Gastroesophageal sphincter (tissue), 4 donors: ENCODE data around the gene FBXL20. TPM values are rescaled to one million over a fixed set of nuclear protein-coding genes. Genes with fewer than 3 reads are reported as not detected.

Source experiments
- ATAC-seq: fragments of 150-250 bp; one replicate; pipeline ENCODE4 v1.9.1; 2016; ENCODE audit warnings: mild to moderate bottlenecking, moderate library complexity
- H3K27ac ChIP-seq, 4 donors: fragments of 200-600 bp; sonication (generic) in 3 of 4; 1 replicate in 3 of 4; 2 replicates in 1 of 4; pipeline ENCODE4 v1.5.1; 2016 to 2019
- H3K27me3 ChIP-seq: fragments of 200-600 bp; sonication (generic); one replicate; pipeline ENCODE4 v1.5.1; 2019
- H3K36me3 ChIP-seq, 2 donors: fragments of 200-600 bp; sonication (generic); one replicate each; pipeline ENCODE4 v1.5.1; 2019; ENCODE audit warnings: control low read depth in 1 of 2
- H3K4me1 ChIP-seq, 3 donors: fragments of 200-600 bp; sonication (generic); 1 replicate in 2 of 3; 2 replicates in 1 of 3; pipeline ENCODE4 v1.5.1; 2016 to 2019; ENCODE audit warnings: control low read depth in 2 of 3
- H3K4me3 ChIP-seq, 2 donors: fragments of 200-600 bp; sonication (generic); one replicate each; pipeline ENCODE4 v1.5.1; 2019; ENCODE audit warnings: mild to moderate bottlenecking in 1 of 2, moderate library complexity in 1 of 2
- H3K9me3 ChIP-seq, 3 donors: fragments of 200-600 bp; sonication (generic); one replicate each; pipeline ENCODE4 v1.5.1; 2017 to 2019; ENCODE audit warnings: control low read depth in 2 of 3
- CTCF ChIP-seq, 4 experiments: fragments of 200-600 bp in 2 of 4; fragments of 450-650 bp in 2 of 4; sonication (generic) in 1 of 4; IDR thresholded peaks; one replicate each; pipeline ENCODE4 v1.5.1; 2017 to 2019; ENCODE audit warnings: antibody characterized with exemption in 4 of 4, mild to moderate bottlenecking in 2 of 4, moderate library complexity in 2 of 4
- EP300 ChIP-seq: sonication (generic); formaldehyde crosslinking; IDR thresholded peaks from one replicate; pipeline ENCODE4 v1.6.1; 2017; ENCODE audit warnings: antibody characterized with exemption, mild to moderate bottlenecking
- POLR2A ChIP-seq, 2 donors: fragments of 450-650 bp; IDR thresholded peaks; one replicate each; pipeline ENCODE4 v1.6.1; 2017; ENCODE audit warnings: antibody characterized with exemption in 2 of 2, mild to moderate bottlenecking in 2 of 2, moderate library complexity in 1 of 2
- POLR2AphosphoS5 ChIP-seq: sonication (generic); formaldehyde crosslinking; IDR thresholded peaks from one replicate; pipeline ENCODE4 v1.6.1; 2017; ENCODE audit warnings: antibody characterized with exemption
- WGBS, 2 donors: methylation state at CpG; one replicate each; pipeline ENCODE4 v1.1.5; 2018; ENCODE audit warnings: low coverage in 1 of 2; 5-methylcytosine and 5-hydroxymethylcytosine counted together
- total RNA-seq, 4 donors: library from RNA; depleted of rRNA; stranded (reverse); fragments of >200 nt; gene quantifications; one replicate each; pipeline ENCODE4 v1.1.0, GENCODE V29; 2016

FBXL20 gene
- total RNA-seq, 4 donors from 2014 or later = 16.8 to 25.9 (median 21.5) TPM

GRCh38 chr17:39223907-39224777, 177.3 kb downstream of the FBXL20 start:
- H3K27me3 ChIP-seq = peaks cover 62% of the 10 kb centered on the region
- H3K27ac ChIP-seq = no peak overlapping the region
- no peaks in the 10 kb centered on the region for H3K36me3 ChIP-seq
- H3K4me3 ChIP-seq = peak overlapping the region in 1 of 2 donors; percentile 54
- 63% methylated on average over 14 of the region's 33 CpGs; no CpG with 5 or more reads in 1 of the 2 donors for WGBS, 2 donors
- no peak for ATAC-seq
- no peaks in the 10 kb centered on the region for H3K9me3 ChIP-seq
- TF ChIP-seq EP300 (no peak), CTCF (IDR thresholded peaks at IDR 0.05) (no peak), POLR2A (IDR thresholded peaks at IDR 0.05) (no peak), POLR2AphosphoS5 (no peak)
- peaks cover 0 to 23% (median 18%) of the 10 kb centered on the region in 3 donors for H3K4me1 ChIP-seq

- no peak for TF ChIP-seq POLR2AphosphoS5
- Histone ChIP-seq H3K9me3 (no peaks in the 10 kb centered on the region), H3K4me3 (no peak overlapping the region), H3K36me3 (no peaks in the 10 kb centered on the region), H3K4me1 (peaks cover 0 to 23% (median 18%) of the 10 kb centered on the region in 3 donors), H3K27ac (no peak overlapping the region), H3K27me3 (peaks cover 54% of the 10 kb centered on the region)
- ATAC-seq = no peak
- 50 to 100% methylated on average over 1 of the region's 9 CpGs for WGBS, 2 donors
Observed at GRCh38 chr17:39222866-39223834, 178.3 kb downstream of the FBXL20 start.

GRCh38 chr17:39222151-39222550, 179.3 kb downstream of the FBXL20 start:
- Histone ChIP-seq H3K4me1 (peaks cover 0 to 23% (median 18%) of the 10 kb centered on the region in 3 donors), H3K27me3 (peaks cover 53% of the 10 kb centered on the region), H3K27ac (no peak overlapping the region), H3K36me3 (no peaks in the 10 kb centered on the region), H3K4me3 (no peak overlapping the region), H3K9me3 (no peaks in the 10 kb centered on the region)
- no peak for ATAC-seq
- no CpG with 5 or more reads among the region's 7 CpGs for WGBS, 2 donors
- TF ChIP-seq EP300 (no peak), CTCF (IDR thresholded peaks at IDR 0.05) (no peak), POLR2A (IDR thresholded peaks at IDR 0.05) (no peak)

- no CpG with 5 or more reads among the region's 6 CpGs for WGBS, 2 donors
- H3K9me3 ChIP-seq = no peaks in the 10 kb centered on the region
- H3K36me3 ChIP-seq = no peaks in the 10 kb centered on the region
- peaks cover 53% of the 10 kb centered on the region for H3K27me3 ChIP-seq
- no peak for TF ChIP-seq CTCF (IDR thresholded peaks at IDR 0.05)
- TF ChIP-seq POLR2A (IDR thresholded peaks at IDR 0.05) = no peak
- TF ChIP-seq EP300 = no peak
- no peak for TF ChIP-seq POLR2AphosphoS5
- H3K4me3 ChIP-seq = no peak overlapping the region
- ATAC-seq = no peak
- H3K4me1 ChIP-seq = peaks cover 0 to 23% (median 18%) of the 10 kb centered on the region in 3 donors
- H3K27ac ChIP-seq = no peak overlapping the region
Observed at GRCh38 chr17:39221572-39221971, 179.9 kb downstream of the FBXL20 start.

GRCh38 chr17:39219647-39220154, 181.7 kb downstream of the FBXL20 start:
- Histone ChIP-seq H3K27ac (no peak overlapping the region), H3K4me3 (no peak overlapping the region), H3K27me3 (peaks cover 41% of the 10 kb centered on the region), H3K9me3 (no peaks in the 10 kb centered on the region), H3K36me3 (no peaks in the 10 kb centered on the region), H3K4me1 (peaks cover 0 to 4% (median 2%) of the 10 kb centered on the region in 3 donors)
- no CpG with 5 or more reads among the region's 8 CpGs for WGBS, 2 donors
- TF ChIP-seq EP300 (no peak), POLR2AphosphoS5 (no peak), POLR2A (IDR thresholded peaks at IDR 0.05) (no peak), CTCF (IDR thresholded peaks at IDR 0.05) (no peak)
- no peak for ATAC-seq
